CD4-positive, alpha-beta T cell treated with Interleukin-12 subunit alpha and Interleukin-12 subunit beta, for 1 hour (primary cell): ENCODE measurements around the gene EIF2D.
"Not testable (repeated sequence)": the region's sequence is repeated elsewhere in the genome, so short reads cannot be mapped to it uniquely, and the experiment has no call there.

Experiments
- DNase-seq: peaks from one replicate; pipeline ENCODE4 v3.0.0-alpha.2; 2020

EIF2D gene

GRCh38 chr1:206635080-206635977 is 23.1 kb upstream of the EIF2D start, which contains the start of gene DYRK3:
Gene DYRK3 (plus strand): TSS chr1:206635536. CDS start chr1:206635704, 168 bp downstream.
- peak; percentile 90 for DNase-seq

- peak; percentile 72 for DNase-seq
Observed at GRCh38 chr1:206634365-206635079, 22.3 kb upstream of the EIF2D start.

GRCh38 chr1:206633708-206634121 is 21.4 kb upstream of the EIF2D start:
- no peak for DNase-seq

- peak; percentile 15 for DNase-seq
Observed at GRCh38 chr1:206631085-206631509, 18.8 kb upstream of the EIF2D start.

GRCh38 chr1:206628916-206629315 is 16.7 kb upstream of the EIF2D start:
- DNase-seq = no peak

GRCh38 chr1:206626396-206626795 is 14.1 kb upstream of the EIF2D start:
- DNase-seq = not testable (repeated sequence)

GRCh38 chr1:206609229-206609991 is 2.9 kb downstream of the EIF2D start:
- no peak for DNase-seq

- DNase-seq = peak; percentile 67
Observed at GRCh38 chr1:206608108-206608698, 4.1 kb downstream of the EIF2D start.

- no peak for DNase-seq
Observed at GRCh38 chr1:206606867-206607266, 5.4 kb downstream of the EIF2D start.

GRCh38 chr1:206604861-206605260 is 7.4 kb downstream of the EIF2D start:
- no peak for DNase-seq

GRCh38 chr1:206600527-206600926 is 11.7 kb downstream of the EIF2D start:
- DNase-seq = no peak

GRCh38 chr1:206596319-206596666 is 16.0 kb downstream of the EIF2D start:
- DNase-seq = no peak

- DNase-seq = no peak
Observed at GRCh38 chr1:206595581-206596318, 16.5 kb downstream of the EIF2D start.

GRCh38 chr1:206593351-206593925 is 18.8 kb downstream of the EIF2D start:
- DNase-seq = no peak

- DNase-seq = no peak
Observed at GRCh38 chr1:206591696-206592095, 20.6 kb downstream of the EIF2D start.

- DNase-seq = no peak
Observed at GRCh38 chr1:206591226-206591625, 21.0 kb downstream of the EIF2D start.

- DNase-seq = peak; percentile 63
Observed at GRCh38 chr1:206590025-206590758, 22.1 kb downstream of the EIF2D start.

- no peak for DNase-seq
Observed at GRCh38 chr1:206589206-206589605, 23.1 kb downstream of the EIF2D start.

GRCh38 chr1:206588492-206588891 is 23.8 kb downstream of the EIF2D start:
- DNase-seq = no peak

- no peak for DNase-seq
Observed at GRCh38 chr1:206587904-206588303, 24.4 kb downstream of the EIF2D start.
